GM12878 (cell line): ENCODE data around the gene TXNRD1. TPM values are rescaled to one million over a fixed set of nuclear protein-coding genes. Genes with fewer than 3 reads are reported as not detected.

ENCODE experiments used
- ATAC-seq: fragments of 200-7000 bp; cut with Tn5 transposase; 3 replicates; pipeline ENCODE4 v1.9.1; 2020; ENCODE audit warnings: mild to moderate bottlenecking, moderate library complexity
- BruUV-seq: library from RNA; stranded (reverse); fragments of 400-500 nt; replicated peaks from 2 replicates; lab custom pipeline; 2021; lab: Mats Ljungman, UMichigan
- CTCF ChIA-PET: fragments of 300-600 bp; sonication (Branson Sonifier 250); formaldehyde crosslinking; extraction: SDS; loops from one replicate; lab custom pipeline; 2021; ENCODE audit warnings: inconsistent platforms; lab: Yijun Ruan, JAX
- POLR2A ChIA-PET: fragments of 350-600 bp; formaldehyde crosslinking; extraction: SDS; loops from one replicate; lab custom pipeline; 2021; ENCODE audit warnings: inconsistent platforms; lab: Charles Lee
- RAD21 ChIA-PET: fragments of 300-600 bp; sonication (Branson Sonifier 250); formaldehyde crosslinking; loops from one replicate; lab custom pipeline; 2023; ENCODE audit warnings: antibody characterized with exemption; ENCODE audit not compliant: unreplicated experiment; lab: Charles Lee
- SMC1A ChIA-PET: fragments of 300-600 bp; sonication (Branson Sonifier 250); formaldehyde crosslinking; loops from one replicate; lab custom pipeline; 2023; ENCODE audit not compliant: unreplicated experiment, uncharacterized antibody; lab: Charles Lee
- DNase-seq: peaks from one replicate; pipeline ENCODE4 v3.0.0-alpha.2; 2011; ENCODE audit warnings: low read depth, low spot score
- FAIRE-seq: peaks from 3 replicates; lab custom pipeline; 2011; peaks lifted over from hg19 to GRCh38; lab: Jason Lieb, UNC
- H2AFZ ChIP-seq: 2 replicates; pipeline ENCODE4 v1.6.0; 2011; ENCODE audit warnings: low read depth, low read length, control low read depth; ENCODE audit not compliant: control insufficient read depth
- H3K27ac ChIP-seq: 2 replicates; pipeline ENCODE4 v1.5.1; 2011; ENCODE audit warnings: control low read depth; ENCODE audit not compliant: control insufficient read depth, insufficient read depth
- H3K27me3 ChIP-seq, 2 experiments: replicated peaks in 1 of 2; 2 replicates each; pipeline versions ENCODE4 v1.6.0 to v1.6.1; 2011; ENCODE audit warnings: low read length in 1 of 2; ENCODE audit not compliant: control insufficient read depth in 2 of 2, insufficient read depth in 2 of 2
- H3K36me3 ChIP-seq, 2 experiments: 2 replicates each; pipeline ENCODE4 v1.5.1; 2011; ENCODE audit warnings: low read length in 1 of 2; ENCODE audit not compliant: control insufficient read depth in 2 of 2, insufficient read depth in 2 of 2
- H3K4me1 ChIP-seq: 2 replicates; pipeline ENCODE4 v1.6.1; 2011; ENCODE audit warnings: mild to moderate bottlenecking, low read length, moderate library complexity, mixed read lengths; ENCODE audit not compliant: control insufficient read depth, insufficient read depth
- H3K4me2 ChIP-seq: 2 replicates; pipeline ENCODE4 v1.6.0; 2011; ENCODE audit warnings: control low read depth; ENCODE audit not compliant: control insufficient read depth, insufficient read depth
- H3K4me3 ChIP-seq: fragments of 200-600 bp; sonication (generic); 2 replicates; pipeline ENCODE4 v1.5.1; 2016
- H3K79me2 ChIP-seq: 2 replicates; pipeline ENCODE4 v1.6.0; 2011; ENCODE audit warnings: low read length; ENCODE audit not compliant: control insufficient read depth, insufficient read depth
- H3K9ac ChIP-seq: 2 replicates; pipeline ENCODE4 v1.8.0; 2011; ENCODE audit warnings: low read length, control low read depth, mixed read lengths; ENCODE audit not compliant: control insufficient read depth, insufficient read depth
- H3K9me3 ChIP-seq: replicated peaks from 3 replicates; pipeline ENCODE4 v1.5.1; 2011; ENCODE audit warnings: mild to moderate bottlenecking, low read length; ENCODE audit not compliant: control insufficient read depth, insufficient read depth
- H4K20me1 ChIP-seq: 2 replicates; pipeline ENCODE4 v1.6.0; 2011; ENCODE audit not compliant: control insufficient read depth, insufficient read depth
- ASH2L ChIP-seq: fragments of 300-600, 200-600 bp; sonication (generic); IDR thresholded peaks from 2 replicates; pipeline ENCODE4 v1.6.1; 2017; ENCODE audit warnings: low read depth, mild to moderate bottlenecking, borderline replicate concordance
- BMI1 ChIP-seq: fragments of 450-650 bp; IDR thresholded peaks from 2 replicates; pipeline ENCODE4 v1.6.1; 2016; ENCODE audit warnings: mild to moderate bottlenecking, moderate library complexity, borderline replicate concordance
- CBFB ChIP-seq: IDR thresholded peaks from 2 replicates; pipeline ENCODE4 v1.6.1; 2016; ENCODE audit warnings: antibody characterized with exemption, low read depth
- CBX5 ChIP-seq: sonication (generic); IDR thresholded peaks from 2 replicates; pipeline ENCODE4 v1.6.1; 2016; ENCODE audit warnings: low read depth, moderate library complexity, mild to moderate bottlenecking, inconsistent platforms
- CEBPB ChIP-seq, 2 experiments: fragments of 150-350 bp in 1 of 2; IDR thresholded peaks; 2 replicates each; pipeline ENCODE4 v1.6.1; 2012 to 2014; ENCODE audit warnings: low read depth in 2 of 2, low read length in 2 of 2, borderline replicate concordance in 1 of 2, inconsistent platforms in 1 of 2
- FOXM1 ChIP-seq: IDR thresholded peaks from 2 replicates; pipeline ENCODE4 v1.6.1; 2012; ENCODE audit warnings: low read depth, mild to moderate bottlenecking, inconsistent platforms, low read length, moderate library complexity
- HDAC2 ChIP-seq: fragments of 200-600 bp; sonication (generic); IDR thresholded peaks from 2 replicates; pipeline ENCODE4 v1.6.1; 2017
- LARP7 ChIP-seq: fragments of 450-650 bp; IDR thresholded peaks from 2 replicates; pipeline ENCODE4 v1.6.1; 2017; ENCODE audit warnings: mild to moderate bottlenecking
- NR2F1 ChIP-seq: fragments of 450-650 bp; conservative IDR thresholded peaks from 2 replicates; pipeline ENCODE4 v1.6.1; 2017; ENCODE audit warnings: mild to moderate bottlenecking
- SKIL ChIP-seq: fragments of 450-650 bp; IDR thresholded peaks from 2 replicates; pipeline ENCODE4 v1.6.1; 2017; ENCODE audit warnings: mild to moderate bottlenecking, low read depth, inconsistent platforms; ENCODE audit not compliant: poor library complexity, severe bottlenecking
- TAF1 ChIP-seq: IDR thresholded peaks from 2 replicates; pipeline ENCODE4 v1.6.1; 2011; ENCODE audit warnings: mild to moderate bottlenecking, low read depth, low read length, borderline replicate concordance
- WGBS: methylation state at CpG from one replicate; pipeline ENCODE4 v1.1.6; 2016; ENCODE audit warnings: low lambda C conversion rate; ENCODE audit not compliant: insufficient replicate concordance, insufficient coverage; ENCODE audit errors: missing lambda C conversion rate; 5-methylcytosine and 5-hydroxymethylcytosine counted together
- in situ Hi-C: fragments of 300-500 bp; cut with MboI; formaldehyde crosslinking; loops from 9 replicates; pipeline ENCODE4 v1.14.3; 2018; ENCODE audit warnings: mixed read lengths
- intact Hi-C: fragments of 100-400 bp; cut with micrococcal nuclease; formaldehyde crosslinking; loops from one replicate; pipeline ENCODE4 v1.14.2; 2022; ENCODE audit not compliant: unreplicated experiment
- polyA plus RNA-seq, 11 experiments: library from polyadenylated mRNA; depleted of rRNA in 4 of 11; unstranded in 6 of 11; stranded (reverse) in 5 of 11; fragments of >200 nt; fragmentation: Nextera tagmentation in 4 of 11; fragmentation: Illumina TruSeq in 1 of 11; extraction: Ambion mirVana in 4 of 11; extraction: Trizol in 1 of 11; gene quantifications; 1 replicate in 1 of 11; 2 replicates in 10 of 11; pipeline versions ENCODE4 v1.2.1 to v1.2.3, GENCODE V29; 2011 to 2016; ENCODE audit warnings: inconsistent platforms in 2 of 11, missing spikeins in 2 of 11, low read depth in 1 of 11
- total RNA-seq, 4 experiments: library from RNA; depleted of rRNA in 3 of 4; stranded (reverse); fragments of >200 nt in 3 of 4; fragmentation: Illumina TruSeq in 1 of 4; extraction: Trizol in 1 of 4; gene quantifications; 2 replicates each; pipeline versions ENCODE4 v1.2.1 to v1.2.3, GENCODE V29; 2013 to 2021

Gene TXNRD1
- total and polyA plus RNA-seq, 10 of the 15 experiments (the other 5 are each of a cell fraction or from before 2014, with no cell fraction given), result 52.6 to 84.6 (median 67.8) TPM

- TF ChIP-seq FOXM1 (no peak), NR2F1 (no peak), CEBPB (IDR thresholded peaks at IDR 0.05; ENCODE audit: borderline replicate concordance in 1 of 2, low read depth in 2 of 2, low read length in 2 of 2) (no peak), HDAC2 (no peak), ASH2L (no peak), BMI1 (no peak), TAF1 (no peak), LARP7 (no peak), CBX5 (no peak), CBFB (no peak), SKIL (no peak)
- Histone ChIP-seq H3K4me1 (no peaks in the 10 kb centered on the region), H4K20me1 (no peaks in the 10 kb centered on the region), H3K9ac (no peak overlapping the region), H3K27me3 (no peaks in the 10 kb centered on the region; a peak in 1 of 4 replicates), H3K79me2 (no peaks in the 10 kb centered on the region), H2AFZ (no peak overlapping the region), H3K9me3 (no peaks in the 10 kb centered on the region), H3K4me3 (no peak overlapping the region), H3K4me2 (no peak overlapping the region), H3K36me3 (no peaks in the 10 kb centered on the region), H3K27ac (no peak overlapping the region)
- RAD21 ChIA-PET, result no interaction called here
- intact Hi-C loops (no loop called here), in situ Hi-C loops (no loop called here)
- FAIRE-seq, result no peak
- no peak for DNase-seq
- 36% methylated on average over 8 of the region's 8 CpGs for WGBS
- POLR2A ChIA-PET, result no interaction called here
- no TSS peak for BruUV-seq
- ATAC-seq, result no peak
- SMC1A ChIA-PET, result interaction anchor here (0.6 to 1.2 kb wide), 2 partner anchors 12 to 34 kb away, joined by 3 read pairs; no protein-coding TSS in a partner anchor
- CTCF ChIA-PET, result no interaction called here
These were observed 37.7 kb upstream of the TXNRD1 start for GRCh38 chr12:104177663-104178501.
